Eye (tissue), 1 donor: ENCODE data around the gene CCBE1.
A peak's percentile ranks its signal among the peaks of the same experiment; 100 is the strongest.

Source experiments
- DNase-seq: peaks from one replicate; pipeline ENCODE4 v3.0.0-alpha.2; 2015

Gene CCBE1

DNA sequence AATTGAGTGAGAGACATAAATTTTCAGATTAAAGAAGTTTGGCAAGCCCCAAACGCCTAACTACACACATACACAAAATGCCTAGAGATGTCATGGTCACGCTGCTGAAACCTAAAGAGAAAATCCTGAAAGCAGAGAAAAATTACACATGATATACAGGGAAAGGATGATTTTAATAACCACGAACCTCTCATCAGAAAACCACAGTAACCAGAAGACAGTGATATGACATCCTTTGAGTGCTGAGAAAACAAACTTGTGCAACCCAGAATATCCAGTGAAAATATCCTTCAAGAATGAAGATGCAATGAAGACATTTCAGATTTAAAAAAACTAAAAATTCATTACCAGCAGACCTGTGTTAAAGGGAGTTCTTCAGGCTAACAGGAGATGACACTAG, 215.8 kb downstream of the CCBE1 start:
- no peak for DNase-seq

GRCh38 chr18:59479776-59480175, 217.4 kb downstream of the CCBE1 start:
- DNase-seq = no peak

DNA sequence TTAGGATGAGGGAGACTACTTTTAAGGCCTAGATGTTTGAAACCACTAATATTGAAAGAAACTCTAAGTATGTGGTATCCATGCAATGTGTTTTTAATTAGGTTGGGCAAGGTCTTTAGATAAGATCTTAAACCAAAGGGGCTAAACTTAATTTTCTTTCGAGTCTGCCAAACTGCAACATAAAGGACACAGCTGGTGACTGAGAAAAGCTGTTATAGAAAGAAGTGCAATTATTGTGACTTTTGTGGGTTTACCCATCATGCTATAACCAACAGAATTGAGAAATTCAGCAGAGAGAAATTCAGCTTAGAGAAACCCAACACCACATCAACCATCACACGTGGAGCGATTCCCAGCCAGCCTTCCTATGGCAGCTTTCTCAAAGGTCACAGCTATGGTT, 218.6 kb downstream of the CCBE1 start:
- DNase-seq = no peak

GRCh38 chr18:59477849-59478248, 219.4 kb downstream of the CCBE1 start:
- no peak for DNase-seq

GRCh38 chr18:59470561-59471121, 226.6 kb downstream of the CCBE1 start:
- DNase-seq = no peak

DNA sequence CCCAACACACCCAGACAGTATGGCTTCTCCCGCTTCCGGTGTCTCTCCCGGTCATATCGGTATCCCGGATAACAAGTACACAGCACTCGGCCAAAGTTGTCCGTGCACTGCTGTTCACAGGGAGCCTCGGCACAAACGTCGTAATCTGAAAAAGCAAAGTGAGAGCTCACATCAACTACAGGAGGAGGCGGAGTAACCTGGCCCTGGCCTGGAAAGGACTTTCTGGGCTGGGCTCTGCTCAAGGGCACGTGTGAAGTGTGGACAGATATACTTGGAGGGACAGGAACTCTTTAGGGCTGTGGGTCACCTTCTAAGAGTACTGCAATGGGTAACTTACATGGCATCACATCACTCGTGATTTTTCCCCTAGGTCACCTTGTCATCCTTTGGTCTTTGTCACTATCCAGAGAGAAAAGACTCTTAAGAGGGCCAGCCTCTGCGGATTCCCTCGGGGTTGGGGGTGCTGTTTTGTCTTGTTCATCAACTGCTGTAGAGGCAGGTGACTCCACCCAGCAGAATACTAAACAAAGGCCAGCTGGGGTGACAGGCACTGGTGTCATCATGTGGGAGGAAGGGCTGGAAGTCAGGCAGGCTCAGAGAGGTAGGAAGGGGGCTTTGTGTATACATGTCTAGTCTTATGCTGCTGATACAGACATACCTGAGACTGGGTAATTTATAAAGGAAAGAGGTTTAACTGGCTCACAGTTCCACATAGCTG, 227.6 kb downstream of the CCBE1 start:
- DNase-seq = no peak

- DNase-seq = no peak
Measured at GRCh38 chr18:59468821-59469220, 228.4 kb downstream of the CCBE1 start.

- no peak for DNase-seq
Measured at GRCh38 chr18:59467497-59467896, 229.7 kb downstream of the CCBE1 start.

DNA sequence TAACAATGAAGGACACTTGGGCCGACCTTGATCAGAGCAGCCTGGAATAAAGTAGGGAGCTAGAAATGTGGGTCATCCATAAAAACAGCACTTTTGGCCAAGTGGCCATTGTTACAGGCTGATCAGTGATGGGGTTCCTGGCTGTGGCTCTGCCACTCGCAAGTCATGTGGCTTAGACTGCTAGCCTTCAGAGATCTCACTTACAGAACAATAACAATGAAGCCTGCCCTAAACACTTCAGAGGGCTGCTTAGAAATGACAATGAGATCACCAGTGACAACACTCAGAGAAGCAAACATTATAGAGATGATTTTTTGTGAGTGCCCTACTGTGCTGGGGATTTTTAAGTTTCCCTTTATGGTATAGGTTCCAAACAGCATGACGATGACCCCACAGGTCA, 230.2 kb downstream of the CCBE1 start:
- DNase-seq = no peak

DNA sequence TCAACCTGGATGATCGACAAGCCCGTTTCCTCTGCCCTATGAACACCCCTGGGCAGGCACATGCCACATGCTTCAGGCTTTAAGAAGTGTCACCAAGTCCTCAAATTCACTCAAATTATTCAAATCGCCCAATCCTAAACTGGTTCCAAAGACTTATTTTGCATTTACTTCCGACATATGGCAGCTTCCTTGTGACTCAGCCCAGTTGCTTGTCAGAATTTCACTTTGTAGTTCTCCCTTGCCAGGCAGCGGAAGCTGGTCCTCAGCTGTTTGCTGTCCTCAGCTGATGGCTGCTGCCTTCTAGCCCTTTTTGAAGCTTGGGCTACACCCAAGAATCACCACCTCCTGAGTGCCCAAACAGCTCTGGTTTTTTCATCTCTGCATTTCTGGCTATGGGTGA, 232.7 kb downstream of the CCBE1 start:
- DNase-seq = no peak

- DNase-seq = no peak
Measured at GRCh38 chr18:59461171-59461570, 236.1 kb downstream of the CCBE1 start.

GRCh38 chr18:59460072-59460420, 237.2 kb downstream of the CCBE1 start:
- peak; percentile 51 for DNase-seq

DNA sequence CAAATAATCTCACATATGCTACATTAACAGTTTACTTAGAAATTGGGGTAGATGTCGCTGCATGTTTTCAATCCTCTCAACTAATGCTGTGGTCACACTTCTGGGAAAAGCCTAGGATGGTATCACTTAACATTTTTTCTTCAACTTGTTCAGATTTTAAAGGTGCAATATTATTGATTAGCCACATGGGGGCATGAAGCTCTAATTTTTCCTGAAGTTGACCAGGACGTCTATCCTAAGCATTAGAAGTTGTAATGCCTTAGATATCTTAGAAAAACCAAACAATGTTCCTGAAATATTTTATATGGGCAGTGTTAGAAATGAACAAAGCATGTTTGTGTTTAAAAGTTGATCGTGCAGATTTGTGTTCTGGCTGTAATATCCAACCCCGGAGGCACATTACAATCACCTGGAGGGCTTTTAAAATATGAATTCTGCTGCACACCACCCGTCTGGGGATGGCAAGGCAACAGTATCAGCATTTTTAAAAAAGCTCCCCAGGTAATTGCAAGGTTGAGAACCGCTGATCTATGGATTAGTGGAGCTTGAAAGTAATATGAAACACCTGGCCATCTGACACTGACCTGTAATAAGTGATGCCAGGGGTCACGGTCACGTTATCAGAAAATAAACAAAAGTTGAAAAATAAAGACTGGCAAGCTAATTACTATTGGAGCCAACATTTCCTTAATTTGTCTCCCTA, 237.7 kb downstream of the CCBE1 start:
- peak; percentile 67 for DNase-seq

- no peak for DNase-seq
Measured at GRCh38 chr18:59458575-59458974, 238.6 kb downstream of the CCBE1 start.

DNA sequence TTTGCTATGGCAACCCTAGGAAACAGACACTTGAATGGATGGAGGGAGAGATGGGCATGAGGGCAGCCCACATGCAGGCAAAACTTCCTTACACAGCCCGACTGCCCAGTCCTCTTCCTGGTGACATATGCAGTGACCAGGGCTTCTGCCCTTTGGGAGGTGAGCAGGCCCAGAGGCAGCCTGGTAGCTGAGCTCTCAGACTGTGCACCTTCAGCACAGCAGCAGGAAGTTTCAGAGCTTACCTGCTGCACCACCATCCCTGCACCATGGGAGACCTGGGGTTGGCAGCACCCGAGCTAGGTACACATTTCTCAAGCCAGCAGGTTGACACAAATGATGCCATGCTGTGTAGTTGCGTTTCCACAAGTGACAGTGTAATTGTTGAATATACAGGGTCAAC, 240.6 kb downstream of the CCBE1 start:
- DNase-seq = no peak

DNA sequence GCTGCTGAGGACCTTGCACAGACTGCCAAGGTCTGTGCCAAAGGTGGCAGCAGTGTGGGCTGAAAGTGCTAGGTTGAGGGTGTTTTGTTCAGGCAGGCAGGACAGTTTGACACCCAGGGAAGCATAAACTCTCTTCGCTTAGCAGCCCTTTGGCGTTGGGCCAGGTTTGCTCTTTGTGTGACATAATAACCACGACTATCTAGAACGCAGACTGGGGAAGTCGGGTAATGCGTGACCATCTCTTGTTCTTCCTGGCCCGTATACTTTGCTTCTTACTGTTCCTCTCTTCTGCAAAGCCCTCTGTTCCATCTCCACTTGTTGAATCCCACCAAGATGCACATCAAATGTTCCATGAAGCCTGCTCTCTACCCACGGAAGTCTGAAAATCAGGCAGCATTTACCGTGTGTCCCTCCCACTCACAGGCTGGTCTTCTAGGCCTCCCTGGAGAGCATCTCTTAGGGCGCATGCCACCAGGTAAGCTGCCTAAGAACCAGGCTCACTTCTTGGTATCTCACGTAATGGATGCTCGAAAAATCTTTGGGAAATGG, 241.4 kb downstream of the CCBE1 start:
- no peak for DNase-seq

- DNase-seq = peak; percentile 29
Measured at GRCh38 chr18:59454909-59455727, 242.1 kb downstream of the CCBE1 start.

DNA sequence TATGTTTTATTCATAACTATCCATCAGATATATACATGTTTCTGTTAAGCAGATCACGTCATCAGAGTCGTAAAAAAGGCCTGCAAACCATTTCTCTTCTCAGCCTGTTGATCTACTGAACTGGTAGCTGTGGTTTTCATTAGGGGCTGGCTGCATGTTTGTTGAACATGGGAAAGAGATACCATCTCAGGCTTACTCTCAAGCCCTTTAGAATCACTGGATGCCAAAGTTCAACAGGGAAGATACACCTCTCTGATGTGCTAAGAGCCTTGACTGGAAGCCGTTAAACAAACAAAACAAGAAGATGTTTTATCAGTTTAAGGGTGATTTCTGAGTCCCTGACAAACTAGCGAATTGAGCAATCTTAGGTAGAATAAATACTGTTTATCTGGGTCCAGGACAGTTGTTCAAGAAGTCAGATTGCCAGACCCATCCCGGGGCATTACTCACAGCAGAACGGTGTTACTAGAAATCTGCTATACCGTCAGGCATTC, 243.7 kb downstream of the CCBE1 start:
- no peak for DNase-seq

DNA sequence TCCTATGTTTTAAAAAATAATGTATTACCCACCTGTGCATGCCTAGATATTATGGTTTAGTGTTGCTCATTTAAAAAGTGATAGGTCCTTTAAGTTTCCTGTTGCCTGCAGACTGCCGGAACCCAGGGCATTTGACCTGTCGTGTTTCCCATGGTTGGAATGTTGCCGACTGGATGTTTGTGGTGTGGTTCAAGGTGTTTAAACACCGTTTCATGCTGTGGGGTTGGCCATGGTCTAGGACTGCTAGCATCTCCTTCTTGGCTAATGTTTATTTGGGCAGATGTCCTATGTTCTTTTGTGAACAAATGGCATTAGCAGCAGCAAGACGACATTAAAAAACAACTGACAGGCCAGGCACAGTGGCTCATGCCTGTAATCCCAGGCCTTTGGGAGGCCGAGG, 245.3 kb downstream of the CCBE1 start:
- DNase-seq = no peak

DNA sequence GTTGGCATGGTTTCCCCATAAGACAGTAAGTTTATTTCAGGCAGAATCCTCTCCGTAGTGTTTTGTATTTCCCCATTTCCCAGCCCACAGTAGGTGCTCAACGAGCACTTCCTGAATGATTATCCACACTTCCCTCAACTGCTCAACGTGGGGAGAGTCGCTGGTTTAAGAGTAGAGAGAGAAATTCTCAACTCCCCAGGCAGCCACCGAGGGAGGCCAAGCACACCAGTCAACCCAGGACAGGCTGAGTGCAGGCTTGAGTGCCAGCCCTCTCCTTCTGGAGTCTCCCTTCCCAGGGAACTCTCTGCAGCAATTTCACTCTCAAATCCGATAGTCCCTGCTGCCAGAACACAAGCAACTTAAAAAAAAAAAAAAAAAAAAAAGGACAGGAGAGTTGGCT, 246.2 kb downstream of the CCBE1 start:
- DNase-seq = no peak

GRCh38 chr18:59448546-59448945, 248.7 kb downstream of the CCBE1 start:
- no peak for DNase-seq

- DNase-seq = peak; percentile 56
Measured at GRCh38 chr18:59446012-59446411, 251.2 kb downstream of the CCBE1 start.
